ENCODE results near the gene ARHGAP15. TPM values are rescaled to one million over a fixed set of nuclear protein-coding genes. Genes with fewer than 3 reads are reported as not detected.

The ARHGAP15 gene
- total RNA-seq, 1 donor from 2014 or later, result not detected

GRCh38 chr2:143466391-143466790 lies 337.2 kb downstream of the ARHGAP15 start:
- DNase-seq, result no peak

DNA sequence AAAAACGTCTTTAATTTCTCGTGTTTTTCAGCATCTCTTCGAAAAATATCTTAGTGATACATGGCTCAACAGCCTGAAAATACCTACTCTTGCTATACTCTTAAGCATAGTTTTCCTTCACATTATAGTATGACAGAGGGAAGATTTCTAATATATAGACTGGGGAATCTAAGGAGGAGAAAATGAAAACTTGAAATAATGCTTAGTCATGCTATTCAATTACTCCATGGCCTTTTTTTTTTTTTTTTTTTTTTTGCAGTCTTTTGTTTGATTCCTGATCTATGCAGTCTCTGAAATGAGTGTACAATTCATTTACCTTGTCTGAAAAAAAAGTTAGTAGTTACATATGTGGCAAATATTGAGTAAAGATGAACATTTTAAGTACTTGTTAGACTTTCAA lies 337.8 kb downstream of the ARHGAP15 start:
- no peak for DNase-seq

DNA sequence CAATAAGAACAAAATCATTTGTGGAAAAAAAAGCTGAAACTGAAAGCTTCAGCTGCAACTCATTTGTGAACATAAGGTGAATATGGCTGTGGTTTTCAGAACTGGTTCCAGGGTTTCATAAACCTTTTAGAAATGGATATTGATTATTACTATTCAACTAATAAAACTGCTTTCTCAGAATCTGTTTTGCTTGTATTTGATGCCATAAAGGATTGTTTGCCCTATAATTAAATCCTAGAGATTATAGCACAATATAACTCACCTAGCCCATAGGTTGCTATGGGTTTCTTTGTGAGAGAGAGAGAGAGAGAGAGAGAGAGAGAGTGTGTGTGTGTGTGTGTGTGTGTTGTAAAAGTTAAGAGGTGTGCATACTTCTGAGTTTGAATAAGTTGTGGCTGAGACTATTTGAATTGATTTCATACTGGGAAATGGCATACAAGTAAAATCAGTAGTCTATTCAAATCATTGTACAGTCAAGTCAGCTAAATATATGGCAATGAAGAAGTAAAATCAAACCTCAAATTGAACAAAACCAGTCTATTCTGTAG lies 339.2 kb downstream of the ARHGAP15 start:
- DNase-seq, result no peak

GRCh38 chr2:143469323-143469722 lies 340.1 kb downstream of the ARHGAP15 start:
- DNase-seq, result no peak

DNA sequence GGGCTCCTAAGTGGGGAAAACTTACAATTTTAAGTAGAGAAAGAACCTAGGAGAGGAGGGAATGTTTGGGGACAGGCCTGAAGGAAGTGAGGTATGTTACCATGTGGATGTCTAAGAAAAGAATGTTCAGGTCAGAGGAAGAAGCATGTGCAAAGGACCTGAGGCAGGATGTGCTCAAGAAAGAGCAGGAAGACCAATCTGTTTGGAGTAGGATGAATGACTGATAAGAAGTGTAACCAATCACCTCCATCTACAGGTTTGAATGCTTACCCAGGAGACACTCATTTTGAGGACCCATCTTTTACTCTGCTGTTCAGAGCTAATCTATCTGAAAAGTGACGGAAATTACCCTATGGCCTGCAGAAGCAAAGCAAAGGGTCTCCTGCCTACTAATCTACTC lies 342.3 kb downstream of the ARHGAP15 start:
- no peak for DNase-seq

- DNase-seq, result no peak
These were observed 344.0 kb downstream of the ARHGAP15 start for GRCh38 chr2:143473216-143473615.

DNA sequence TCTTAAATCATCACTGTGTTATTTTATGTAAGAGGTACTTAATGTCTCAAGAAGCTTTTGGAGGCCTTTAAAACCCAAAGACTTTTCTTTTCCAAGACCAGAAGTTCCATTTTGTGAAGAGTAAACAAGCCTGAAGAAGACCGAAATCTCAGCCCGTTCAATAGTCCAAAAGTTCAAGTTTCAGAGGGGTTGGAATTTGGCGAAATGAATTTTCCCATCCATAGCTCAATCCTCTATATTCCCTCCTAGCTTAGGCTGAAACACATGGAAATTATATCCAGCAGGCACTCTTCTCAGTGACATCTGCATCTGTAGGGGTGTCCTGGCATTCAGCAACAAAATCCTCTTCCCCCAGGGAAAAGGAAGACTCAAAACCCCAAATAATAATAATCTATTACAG lies 344.6 kb downstream of the ARHGAP15 start:
- no peak for DNase-seq

GRCh38 chr2:143474586-143474985 lies 345.4 kb downstream of the ARHGAP15 start:
- DNase-seq, result no peak

DNA sequence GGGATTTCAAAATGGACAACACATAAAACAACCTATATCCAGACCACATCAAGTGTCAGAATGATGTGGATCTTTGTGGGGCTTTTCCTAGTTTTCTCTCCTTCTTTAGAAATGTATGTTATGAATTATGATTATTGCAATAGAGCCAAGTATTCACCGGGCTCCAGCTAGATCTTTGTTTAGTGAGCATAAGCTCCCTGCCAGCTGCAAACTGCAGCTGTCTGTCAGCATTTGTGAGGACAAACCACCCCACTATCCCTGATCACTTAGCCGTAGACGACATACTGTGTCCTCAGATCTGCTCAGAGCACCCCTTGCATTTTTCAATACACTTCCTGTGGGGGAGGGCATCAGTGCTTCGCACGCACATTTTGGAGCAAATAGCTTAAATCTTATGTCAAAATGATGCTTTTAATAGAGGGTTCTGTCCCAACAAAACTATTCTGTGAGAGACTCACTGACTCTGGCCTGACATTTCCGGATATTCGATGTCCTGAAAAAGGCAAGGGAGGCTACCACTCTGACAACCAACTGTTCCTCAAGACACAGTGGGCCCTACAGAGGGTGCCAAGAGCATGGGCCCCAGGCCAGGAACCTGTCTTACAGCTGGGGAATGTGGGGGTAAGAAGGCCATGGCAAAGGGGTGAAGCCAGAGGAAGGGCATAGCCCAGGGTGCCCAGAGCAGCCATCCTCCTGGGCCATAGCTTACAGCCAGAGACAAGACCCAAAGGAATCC lies 346.0 kb downstream of the ARHGAP15 start:
- no peak for DNase-seq

- DNase-seq, result no peak
These were observed 347.3 kb downstream of the ARHGAP15 start for GRCh38 chr2:143476336-143477087.

GRCh38 chr2:143477714-143478443 lies 348.7 kb downstream of the ARHGAP15 start:
- DNase-seq, result no peak

DNA sequence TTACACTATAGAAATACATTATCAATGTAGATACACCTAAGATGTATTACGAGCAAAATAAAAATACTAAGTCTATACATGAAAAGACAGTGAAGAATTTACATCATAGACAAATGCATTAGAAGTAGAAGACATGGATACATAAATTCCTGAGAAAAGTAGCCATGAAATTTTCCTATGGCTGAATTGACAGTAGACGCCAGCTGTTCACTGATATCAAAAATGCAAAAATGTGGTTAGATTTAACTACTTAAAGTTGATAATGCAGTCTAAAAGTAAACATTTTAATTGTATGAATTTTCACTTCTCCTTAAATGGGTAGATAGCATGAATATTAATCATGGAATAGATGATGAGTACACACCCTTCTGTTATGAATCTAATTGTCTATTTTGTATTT lies 350.9 kb downstream of the ARHGAP15 start:
- no peak for DNase-seq

DNA sequence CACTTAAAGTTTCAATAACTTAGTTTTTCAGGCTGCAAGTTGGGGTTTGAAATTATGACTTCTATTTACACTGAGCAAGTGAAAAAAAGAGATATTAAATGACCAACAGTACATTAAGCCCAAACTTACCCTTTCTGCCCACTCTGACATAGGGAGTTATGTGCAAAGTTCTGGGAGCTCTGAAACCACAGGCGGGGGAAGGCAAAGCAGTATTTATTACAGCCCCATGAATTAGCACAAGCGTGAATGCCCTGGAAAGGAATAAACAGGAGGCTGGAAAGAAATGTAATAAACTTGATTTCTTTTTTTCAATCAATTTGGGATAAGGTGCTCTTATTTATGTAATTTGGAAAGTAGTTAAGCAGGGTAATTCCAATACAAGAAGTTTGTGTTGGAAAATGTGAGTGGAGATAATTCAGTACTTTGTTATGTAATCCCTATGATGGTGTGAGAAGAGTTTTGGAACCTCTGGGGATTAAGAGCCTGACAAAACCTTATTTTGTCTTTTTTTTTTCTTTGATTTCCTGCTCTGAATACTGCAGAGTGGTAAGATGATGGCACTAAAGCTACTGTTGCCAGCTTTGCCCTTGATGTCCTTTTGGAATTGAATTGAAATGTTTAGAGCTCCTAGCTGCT lies 351.5 kb downstream of the ARHGAP15 start:
- DNase-seq, result no peak

DNA sequence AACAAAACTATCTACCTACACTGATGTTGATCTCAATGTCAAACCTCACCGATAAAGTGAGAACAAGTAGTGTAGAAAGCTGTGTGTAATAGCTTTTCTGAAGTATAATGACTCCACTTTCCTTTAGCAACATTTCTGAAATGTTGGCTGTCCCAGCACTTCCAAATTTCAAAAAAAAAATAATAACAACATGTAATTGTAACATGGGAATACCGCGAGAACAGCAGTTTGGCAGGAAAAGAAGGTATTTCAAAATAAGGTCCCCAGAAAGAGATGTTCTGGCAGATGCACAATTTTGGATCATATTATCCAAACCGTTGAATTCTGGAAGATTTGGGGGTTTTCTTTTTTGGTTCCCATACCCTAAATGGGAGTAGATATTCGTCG lies 352.0 kb downstream of the ARHGAP15 start:
- DNase-seq, result no peak

- no peak for DNase-seq
These were observed 352.5 kb downstream of the ARHGAP15 start for GRCh38 chr2:143481733-143482132.

DNA sequence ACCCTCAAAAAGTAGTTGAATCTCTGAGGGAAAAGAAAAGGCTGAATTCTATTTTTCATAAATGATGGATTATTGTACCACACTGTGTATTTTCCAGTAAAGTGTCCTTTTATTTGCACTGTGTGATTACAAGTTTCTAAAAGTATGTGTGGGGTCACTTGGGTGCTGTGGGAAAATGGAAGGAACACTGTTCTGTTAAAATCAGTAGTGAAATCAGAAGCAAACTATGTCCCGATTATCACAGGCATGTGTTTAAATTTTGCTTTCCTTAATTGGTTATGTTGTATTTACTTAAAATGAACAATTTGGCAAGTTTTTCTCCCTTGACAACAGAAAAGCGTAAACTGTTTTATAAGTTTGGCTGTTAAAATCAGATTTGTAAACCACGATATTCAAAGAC lies 353.1 kb downstream of the ARHGAP15 start:
- no peak for DNase-seq

DNA sequence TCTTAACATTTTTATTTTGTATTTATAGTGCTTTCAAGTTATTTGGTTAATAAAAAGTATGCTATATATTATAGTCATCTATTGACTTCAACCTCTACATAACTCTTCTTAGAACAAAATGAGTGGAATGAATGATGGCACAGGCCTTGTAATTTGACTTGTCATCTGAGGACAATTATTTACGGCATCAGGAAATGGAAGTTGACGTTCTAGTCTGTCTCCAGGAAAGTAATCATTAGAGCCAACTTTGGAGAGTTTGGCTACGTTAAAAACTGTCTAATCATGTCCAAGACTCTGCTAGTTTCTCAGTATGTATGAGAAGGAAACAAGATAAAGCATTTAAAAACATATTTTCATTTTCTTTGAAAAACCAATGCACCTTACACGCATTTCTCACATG lies 353.6 kb downstream of the ARHGAP15 start:
- no peak for DNase-seq

DNA sequence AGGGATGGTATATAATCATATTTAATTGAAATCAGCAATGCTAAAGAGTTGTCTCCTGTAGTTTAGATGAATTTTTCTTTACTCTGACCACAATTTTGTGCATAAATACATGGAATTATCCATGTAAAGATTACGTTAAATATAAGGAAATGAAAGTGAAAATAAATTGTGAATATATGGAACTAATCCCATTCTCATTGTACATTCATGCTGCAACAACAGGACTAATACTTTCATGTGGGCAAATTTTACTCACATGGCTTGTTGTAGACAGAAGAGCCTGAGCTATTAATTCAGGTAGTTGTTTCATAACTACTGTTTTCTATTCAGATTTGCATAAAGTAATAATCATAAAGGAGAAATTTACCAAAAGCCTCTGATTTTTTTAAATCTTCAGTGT lies 357.8 kb downstream of the ARHGAP15 start:
- DNase-seq, result no peak

DNA sequence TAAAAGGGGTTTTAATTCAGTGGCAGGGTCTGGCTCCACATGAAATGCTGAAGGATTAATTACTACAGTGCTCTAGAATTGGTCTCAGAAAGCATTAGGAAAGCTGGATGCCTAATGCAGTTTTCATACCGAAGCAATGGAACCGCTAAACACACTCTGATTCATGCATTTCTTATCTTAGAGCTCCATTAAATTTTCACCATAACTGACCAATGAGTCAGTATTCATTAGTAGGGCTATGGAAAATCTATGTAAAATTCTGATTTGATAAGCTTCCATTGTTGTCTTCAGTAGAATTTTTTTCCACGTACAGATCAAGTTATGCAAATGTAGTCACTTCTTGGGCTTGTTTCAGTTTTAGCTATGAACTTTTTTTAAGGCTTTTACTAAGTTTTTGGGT lies 359.9 kb downstream of the ARHGAP15 start:
- no peak for DNase-seq

DNA sequence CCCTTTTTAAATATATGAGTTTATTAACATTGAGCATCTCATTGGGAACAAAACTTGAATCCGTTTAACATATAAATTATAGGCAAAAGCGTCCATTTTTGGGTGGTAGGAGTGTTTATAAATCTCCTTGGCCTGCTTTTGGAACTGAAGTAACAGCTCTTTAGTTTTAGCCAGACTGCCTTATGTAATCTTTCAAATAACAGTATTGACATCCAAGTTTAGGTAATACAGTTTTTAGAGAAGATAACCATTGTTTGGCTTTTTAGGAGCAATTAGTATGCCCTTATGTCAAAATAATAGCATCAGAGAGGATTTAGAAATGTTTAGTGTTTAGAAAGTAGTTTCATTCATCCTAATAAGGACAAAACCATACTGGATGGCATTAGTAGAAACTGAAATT lies 361.9 kb downstream of the ARHGAP15 start:
- DNase-seq, result no peak

- no peak for DNase-seq
These were observed 364.1 kb downstream of the ARHGAP15 start for GRCh38 chr2:143493339-143493738.

DNA sequence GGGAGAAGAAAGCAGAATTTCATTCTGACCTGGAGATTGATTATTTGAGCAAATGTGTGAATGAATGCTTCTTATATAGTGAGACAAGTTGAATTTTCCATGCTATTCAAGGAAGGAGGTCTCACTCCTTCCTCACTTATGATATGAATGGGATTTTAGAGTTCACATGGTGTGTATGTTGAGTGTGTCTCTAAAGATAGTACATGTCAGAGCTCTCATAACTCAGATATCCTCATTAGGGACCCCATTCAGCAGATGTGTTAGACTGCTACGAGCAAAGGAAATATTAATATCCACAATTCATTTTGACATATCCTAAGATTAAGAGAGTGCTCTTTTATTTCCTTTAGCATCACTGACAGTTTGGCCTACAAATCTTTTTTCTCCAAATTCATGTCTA lies 368.5 kb downstream of the ARHGAP15 start:
- no peak for DNase-seq

GRCh38 chr2:143498496-143498895 lies 369.3 kb downstream of the ARHGAP15 start:
- no peak for DNase-seq

All from dermis blood vessel endothelial cell (primary cell).